Renal pelvis (tissue), 4 donors: ENCODE data around the gene SEH1L. TPM values are rescaled to one million over a fixed set of nuclear protein-coding genes. Genes with fewer than 3 reads are reported as not detected.

Experiments
- DNase-seq: peaks from one replicate; pipeline ENCODE4 v3.0.0-alpha.2; 2013
- polyA plus RNA-seq, 3 donors: library from polyadenylated mRNA; unstranded; fragments of 120-200 nt; gene quantifications; one replicate each; pipeline ENCODE4 v1.2.1, GENCODE V29; 2013; ENCODE audit not compliant: insufficient read length in 3 of 3

The SEH1L gene
- polyA plus RNA-seq, 3 donors = 36.2 to 41.8 (median 40.2) TPM

DNA sequence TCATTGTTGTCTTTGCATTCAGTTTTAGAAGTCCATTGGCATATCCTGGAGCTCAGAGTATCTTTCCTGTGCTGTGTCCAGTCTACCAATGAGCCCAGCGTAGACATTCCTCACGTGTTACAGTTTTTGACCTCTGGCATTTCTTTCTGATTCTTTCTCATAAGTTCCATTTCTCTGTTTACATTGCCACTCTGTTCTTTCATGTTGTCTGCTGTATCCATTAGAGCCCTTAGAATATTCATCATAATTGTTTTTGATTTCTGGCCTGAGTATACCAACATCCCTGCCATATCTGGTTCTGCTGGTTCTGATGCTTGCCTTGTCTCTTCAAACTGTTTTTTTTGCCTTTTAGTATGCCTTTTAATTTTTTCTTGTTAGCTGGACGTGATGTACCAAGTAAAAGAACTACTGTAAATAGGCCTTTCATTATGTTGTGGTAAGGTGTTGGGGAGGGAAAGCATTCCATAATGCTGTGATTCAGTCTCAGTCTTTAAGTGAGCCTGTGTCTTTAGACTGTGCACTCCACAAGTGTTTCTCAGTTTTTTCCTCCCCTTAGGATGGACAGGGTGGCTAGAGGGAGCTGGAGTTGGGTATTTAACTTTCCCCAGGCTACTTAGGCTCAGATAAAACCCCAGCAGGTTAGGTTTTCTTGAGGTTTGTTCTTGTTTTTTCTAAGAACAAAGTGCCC is 78.9 kb downstream of the SEH1L start:
- DNase-seq = no peak

DNA sequence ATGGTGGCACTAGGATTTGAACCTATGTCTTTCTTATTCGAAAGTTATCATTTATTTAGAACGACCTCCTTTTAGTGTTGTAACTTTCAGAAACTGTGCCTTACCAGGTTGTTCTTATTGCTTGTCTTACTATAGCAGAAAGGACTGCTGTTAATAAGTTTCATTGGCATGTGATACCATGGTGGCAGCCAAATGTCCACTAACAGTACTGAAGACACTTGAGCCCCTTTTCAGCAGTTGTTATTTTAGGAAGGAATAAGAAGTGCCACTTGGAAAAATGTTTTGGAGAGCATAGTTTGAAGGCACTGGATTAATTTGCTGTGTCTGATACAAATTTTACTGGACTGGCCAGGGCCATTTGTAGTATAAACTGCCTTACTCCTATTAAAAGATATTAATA is 81.1 kb downstream of the SEH1L start:
- DNase-seq = no peak

GRCh38 chr18:13032173-13032572 is 84.4 kb downstream of the SEH1L start:
- DNase-seq = no peak

DNA sequence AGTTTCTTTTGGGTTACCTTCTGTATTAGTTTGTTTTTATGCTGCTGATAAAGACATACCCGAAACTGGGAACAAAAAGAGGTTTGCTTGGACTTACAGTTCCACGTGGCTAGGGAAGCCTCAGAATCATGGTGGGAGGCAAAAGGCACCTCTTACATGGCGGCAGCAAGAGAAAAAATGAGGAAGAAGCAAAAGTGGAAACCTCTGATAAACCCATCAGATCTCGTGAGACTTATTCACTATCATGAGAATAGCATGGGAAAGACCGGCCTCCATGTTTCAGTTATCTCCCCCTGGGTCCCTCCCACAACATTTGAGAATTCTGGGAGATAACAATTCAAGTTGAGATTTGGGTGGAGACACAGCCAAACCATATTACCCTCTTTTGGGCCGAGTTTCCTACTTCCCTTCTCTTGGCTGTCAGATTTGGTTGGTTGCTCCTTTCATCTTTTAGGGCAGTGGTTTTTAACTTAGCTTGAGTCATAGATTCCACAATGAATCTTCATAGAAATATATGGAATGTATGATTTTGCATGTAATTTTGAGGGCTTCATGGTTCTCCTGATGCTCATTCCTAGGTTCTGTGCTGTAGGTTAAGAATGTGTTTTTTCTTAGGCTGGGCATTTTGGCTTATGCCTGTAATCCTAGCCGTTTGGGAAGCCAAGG is 87.6 kb downstream of the SEH1L start:
- DNase-seq = no peak

DNA sequence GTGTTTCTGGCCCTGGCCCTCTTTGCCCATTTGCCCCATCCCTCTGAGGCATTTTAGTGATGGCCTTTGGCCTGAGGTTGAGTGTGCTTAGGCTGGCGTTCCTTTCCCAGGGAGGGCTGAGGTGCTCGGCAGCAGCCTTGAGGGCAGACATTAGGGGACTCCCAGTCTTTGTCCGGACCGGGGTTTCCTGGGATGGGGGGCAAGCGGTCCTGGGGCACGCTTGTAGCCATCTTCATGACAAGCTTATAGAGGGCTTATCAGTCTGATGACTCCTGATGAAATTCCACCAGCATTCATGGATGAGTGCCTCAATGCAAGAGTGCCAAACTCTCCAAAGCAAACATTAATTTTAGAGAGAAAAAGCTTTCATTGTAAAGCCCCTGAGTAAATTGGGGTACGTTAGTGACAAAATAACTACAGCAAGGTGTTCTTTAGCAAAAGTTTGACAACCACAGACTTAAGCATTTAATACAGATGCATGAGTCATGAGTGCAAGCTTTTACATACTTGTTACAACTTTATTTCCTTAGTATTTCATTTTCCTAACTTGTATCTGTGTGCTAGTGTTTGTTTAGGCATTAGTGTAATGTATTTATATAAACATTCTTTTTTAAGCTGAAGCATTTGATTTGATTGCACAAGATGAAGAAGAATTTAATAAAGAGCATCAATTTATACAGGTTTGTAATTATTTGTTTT is 89.0 kb downstream of the SEH1L start:
- no peak for DNase-seq

Other genes starting within 250 kb of the SEH1L start
- gene CEP76, start 245.3 kb upstream of the SEH1L start, polyA plus RNA-seq = 10 to 100 TPM in 2 of 3 donors, 1 to 10 TPM in 1; 9.7 to 12.0 (median 11.8) TPM
- 10 to 100 TPM; 65.9 to 74.8 (median 67.5) TPM for gene PSMG2, start 245.0 kb upstream of the SEH1L start, polyA plus RNA-seq
- 10 to 100 TPM; 45.8 to 57.2 (median 47.9) TPM for gene PTPN2, start 63.8 kb upstream of the SEH1L start, polyA plus RNA-seq
- gene CEP192, start 43.4 kb downstream of the SEH1L start, polyA plus RNA-seq = 10 to 100 TPM; 44.9 to 57.5 (median 49.8) TPM